HCEC 1CT (cell line): Measurements from ENCODE around the gene ADCY9.
"Not testable (repeated sequence)": the region's sequence is repeated elsewhere in the genome, so short reads cannot be mapped to it uniquely, and the experiment has no call there.

Experiments used
- DNase-seq: peaks from one replicate; pipeline ENCODE4 v3.0.0-alpha.2; 2017

ADCY9 gene

DNA sequence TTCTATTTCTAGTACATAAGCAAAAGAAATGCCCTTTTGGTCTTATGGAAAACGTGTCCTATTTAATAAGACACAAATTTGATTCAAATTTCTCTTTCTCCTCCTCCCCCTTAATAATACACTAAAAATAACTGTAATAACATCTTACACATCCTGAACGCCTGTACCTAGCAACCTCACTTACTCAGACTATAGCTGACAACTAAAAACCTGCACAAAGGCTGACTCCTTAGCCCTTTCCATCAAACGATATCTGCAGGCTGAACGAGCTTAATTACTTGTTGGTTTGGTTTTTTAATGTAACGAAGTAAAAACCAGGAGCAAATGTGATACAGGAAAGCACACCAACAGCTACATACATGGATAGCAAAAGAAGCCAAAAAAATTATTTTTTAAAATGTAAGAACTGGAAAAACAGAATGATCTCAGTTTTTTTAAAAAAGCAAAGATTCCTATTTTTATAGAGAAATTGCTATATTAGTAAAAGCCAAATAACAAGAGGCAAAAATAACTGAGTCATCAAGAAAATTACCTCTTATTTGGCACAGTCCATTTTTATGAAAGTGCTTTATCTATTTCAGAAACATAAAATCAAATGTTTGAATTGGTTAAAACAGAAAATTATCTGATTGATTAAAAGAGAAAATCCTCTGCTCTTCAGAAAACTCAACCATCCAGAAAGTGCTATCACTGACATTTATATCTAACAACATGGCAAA lies 23.5 kb downstream of the ADCY9 start:
- DNase-seq: no peak

DNA sequence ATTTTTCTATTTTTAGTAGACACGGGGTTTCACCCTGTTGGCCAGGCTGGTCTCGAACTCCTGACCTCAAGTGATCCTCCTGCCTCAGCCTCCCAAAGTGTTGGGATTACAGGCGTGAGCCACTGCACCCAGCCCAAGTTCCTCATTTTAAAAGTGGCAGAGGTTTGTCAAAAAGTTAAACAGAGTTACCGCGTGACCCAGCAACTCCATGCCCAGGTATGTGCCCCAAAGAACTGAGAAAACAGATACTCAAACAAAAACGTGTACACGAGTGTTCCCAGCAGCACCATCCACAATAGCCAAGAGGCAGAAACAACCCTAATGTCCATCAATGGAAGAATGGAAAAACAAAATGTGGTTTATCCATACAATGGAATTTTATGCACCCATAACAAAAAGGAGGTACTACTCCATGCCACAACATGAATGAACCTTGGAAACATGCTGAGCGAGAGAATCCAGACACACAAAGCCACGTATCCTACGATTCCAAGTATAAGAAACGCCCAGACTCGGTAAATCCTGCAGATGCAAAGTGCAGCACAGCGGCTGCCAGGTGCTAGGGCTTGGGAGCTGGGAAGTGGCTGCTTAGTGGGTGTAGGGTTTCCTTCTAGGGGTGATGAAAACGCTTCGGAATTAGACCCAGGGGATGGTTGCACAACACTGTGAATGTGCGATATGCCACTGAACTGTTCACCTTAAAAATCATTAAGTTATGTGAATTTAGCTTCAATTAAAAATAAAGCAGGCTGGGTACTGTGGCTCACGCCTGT lies 24.8 kb downstream of the ADCY9 start:
- no peak for DNase-seq

DNA sequence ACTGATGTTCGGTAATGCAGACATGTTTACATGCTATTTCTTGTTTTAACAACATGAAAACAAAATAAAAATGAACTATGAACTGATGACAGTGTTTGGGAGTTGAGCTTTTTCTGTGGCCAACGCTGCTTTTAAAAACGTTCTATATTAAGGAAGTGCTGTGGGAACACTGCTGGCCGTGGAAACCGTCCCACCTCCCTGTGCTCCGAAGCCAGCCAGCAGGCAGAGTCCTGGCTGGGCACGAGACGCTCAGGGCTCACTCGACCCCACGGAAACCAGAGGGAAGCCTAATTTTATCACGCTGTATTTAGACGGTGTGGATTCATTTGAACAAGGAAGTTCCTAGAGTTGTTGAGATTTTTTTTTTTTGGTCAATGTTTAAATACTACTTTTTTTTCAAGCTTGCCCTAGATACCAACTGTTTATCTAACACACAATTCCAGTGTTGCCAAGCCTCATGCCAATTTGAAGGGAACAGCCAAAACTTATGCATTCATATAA lies 25.8 kb downstream of the ADCY9 start:
- no peak for DNase-seq

DNA sequence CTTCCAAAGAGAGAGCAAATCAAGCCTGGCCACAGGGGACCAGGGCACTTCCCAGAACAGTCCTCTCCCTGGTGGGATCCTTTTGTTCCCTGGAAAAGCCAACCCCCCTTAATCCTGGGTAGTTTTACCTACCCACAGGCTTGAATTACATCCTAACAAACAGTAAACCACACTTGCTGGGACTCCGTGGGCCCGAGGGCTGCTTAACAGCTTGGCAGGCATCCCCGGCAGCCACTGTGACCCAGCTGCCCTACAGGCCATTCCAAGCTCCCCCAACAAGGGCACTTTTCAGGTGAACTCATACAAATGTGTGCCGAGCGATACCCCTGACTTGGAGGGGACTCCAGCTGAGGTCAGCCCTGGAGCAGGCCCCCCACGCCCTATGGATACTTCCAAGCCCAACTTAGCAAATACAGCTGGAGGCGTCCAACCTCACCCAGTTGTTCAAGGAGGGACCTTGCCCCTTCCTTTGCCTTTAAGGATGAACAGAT lies 26.4 kb downstream of the ADCY9 start:
- no peak for DNase-seq

DNA sequence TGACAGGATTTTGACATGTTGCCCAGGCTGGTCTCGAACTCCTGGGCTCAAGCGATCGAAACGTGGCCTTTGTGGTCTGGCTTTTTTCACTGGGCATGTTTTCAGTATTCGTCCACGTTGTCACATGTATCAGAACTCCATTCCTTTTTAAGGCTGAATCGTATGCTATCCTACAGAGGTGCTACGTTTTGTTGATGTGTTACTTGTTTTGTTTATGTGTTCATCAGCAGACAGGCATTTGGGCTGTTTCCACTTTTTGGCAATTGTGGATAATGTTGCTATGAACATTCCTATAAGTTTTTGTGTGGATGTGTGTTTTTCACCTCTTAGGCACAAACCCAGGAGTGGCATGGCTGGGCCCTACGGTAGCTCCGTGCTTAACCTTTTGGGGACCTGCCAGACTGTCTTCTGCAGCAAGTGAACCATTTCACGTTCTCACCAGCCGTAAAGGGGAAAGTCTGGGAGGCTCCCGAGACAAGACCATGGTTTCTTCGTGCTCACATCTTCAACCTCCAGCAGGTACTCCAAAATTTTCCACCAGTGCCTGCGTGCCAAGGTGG lies 26.9 kb downstream of the ADCY9 start:
- no peak for DNase-seq

DNA sequence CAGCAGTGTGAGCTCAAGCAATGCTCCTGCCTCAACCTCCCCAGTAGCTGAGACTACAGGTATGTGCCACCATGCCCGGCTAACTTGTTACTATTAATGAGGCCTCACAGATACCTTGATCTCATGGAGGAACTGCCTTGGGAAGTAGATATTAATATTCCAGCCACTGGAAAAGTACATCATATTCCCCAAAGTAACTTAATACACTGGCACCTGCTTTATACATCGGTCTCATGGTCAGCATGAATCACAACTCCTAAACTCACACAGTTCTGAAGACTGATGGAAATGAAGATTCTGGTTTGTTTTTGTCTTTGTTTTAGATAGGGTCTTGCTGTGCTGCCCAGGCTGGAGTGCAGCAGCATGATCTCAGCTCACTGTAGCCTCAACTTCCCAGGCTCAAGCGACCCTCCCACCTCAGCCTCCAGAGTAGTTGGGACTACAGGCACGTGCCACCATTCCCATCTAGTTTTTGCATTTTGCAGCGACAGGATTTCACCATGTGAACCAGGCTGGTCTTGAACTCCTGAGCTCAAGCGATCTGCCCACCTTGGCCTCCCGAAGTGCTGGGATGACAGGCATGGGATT lies 28.2 kb downstream of the ADCY9 start:
- DNase-seq: no peak

DNA sequence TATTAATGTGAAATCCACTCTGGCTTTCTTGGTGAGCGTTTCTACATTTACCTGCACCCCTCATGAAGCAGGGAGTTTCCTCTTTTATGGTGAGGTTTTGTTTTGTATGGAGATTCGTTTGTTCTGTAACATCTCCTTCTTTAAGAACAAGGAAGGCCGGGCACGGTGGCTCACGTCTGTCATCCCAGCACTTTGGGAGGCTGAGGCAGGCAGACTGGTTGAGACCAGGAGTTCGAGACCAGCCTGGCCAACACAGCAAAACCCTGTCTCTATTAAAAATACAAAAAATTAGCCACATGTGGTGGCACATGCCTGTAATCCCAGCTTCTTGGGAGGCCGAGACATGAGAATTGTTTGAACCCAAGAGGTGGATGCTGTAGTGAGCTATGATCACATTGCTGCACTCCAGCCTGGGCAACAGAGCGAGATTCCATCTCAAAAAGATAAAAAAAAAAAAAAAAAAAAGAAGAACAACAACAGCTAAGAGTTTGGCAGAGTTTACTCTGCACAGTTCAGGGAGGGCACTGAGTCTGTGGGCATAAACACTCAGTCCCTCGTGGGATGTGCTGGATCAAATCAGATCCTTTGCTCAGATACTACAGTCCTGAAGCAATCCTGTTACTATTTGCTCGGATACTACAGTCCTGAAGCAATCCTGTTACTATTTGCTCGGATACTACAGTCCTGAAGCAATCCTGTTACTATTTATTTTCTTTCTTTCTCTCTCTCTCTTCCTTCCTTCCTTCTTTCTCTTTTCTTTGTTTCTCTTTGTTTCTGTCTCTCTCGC lies 28.9 kb downstream of the ADCY9 start:
- DNase-seq: no peak

DNA sequence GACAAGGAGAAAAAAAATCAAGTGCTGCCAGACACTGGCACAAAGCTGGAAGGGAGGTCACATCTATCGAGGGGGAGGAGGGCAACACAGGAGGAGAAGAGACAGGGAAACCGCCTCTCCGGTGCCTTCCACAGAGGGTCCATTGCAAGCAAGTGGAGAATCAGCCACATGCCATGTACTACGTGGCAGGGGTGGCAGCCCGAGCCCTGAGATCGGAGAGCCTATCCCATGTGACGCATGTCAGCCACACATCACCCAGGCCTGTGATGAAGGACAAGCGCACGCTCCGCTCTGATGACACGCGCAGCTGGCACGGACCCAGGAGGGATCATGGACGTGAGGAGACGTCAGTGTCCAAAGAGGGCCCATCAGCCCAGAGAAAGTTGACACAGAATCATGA lies 30.1 kb downstream of the ADCY9 start:
- no peak for DNase-seq

DNA sequence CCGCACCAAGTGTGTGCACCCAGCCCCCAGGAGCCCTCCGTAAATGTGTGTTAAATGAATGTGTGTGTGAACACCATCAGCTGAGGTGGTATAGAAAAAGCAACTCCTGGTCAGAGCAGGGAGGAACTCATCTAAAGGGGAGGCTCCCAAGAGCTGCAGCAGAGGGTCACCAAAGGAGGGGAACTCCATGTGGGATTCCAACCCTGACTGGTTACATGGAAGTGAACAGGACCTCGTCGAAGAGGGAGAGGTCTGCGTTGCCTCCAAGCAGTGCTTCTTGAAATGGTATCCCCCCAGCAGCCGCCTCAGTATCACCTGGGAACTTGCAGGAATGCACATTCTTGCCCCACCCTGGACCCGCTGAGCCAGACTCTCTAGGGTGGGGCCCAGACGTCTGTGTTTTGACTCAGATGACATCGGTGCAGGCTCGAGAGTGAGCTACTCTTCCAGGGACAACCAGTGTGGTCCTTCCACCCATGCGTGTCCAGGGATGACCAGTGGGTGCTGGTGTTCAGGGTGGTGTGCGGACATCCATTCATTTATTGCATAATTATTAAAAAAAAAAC lies 30.8 kb downstream of the ADCY9 start:
- no peak for DNase-seq

DNA sequence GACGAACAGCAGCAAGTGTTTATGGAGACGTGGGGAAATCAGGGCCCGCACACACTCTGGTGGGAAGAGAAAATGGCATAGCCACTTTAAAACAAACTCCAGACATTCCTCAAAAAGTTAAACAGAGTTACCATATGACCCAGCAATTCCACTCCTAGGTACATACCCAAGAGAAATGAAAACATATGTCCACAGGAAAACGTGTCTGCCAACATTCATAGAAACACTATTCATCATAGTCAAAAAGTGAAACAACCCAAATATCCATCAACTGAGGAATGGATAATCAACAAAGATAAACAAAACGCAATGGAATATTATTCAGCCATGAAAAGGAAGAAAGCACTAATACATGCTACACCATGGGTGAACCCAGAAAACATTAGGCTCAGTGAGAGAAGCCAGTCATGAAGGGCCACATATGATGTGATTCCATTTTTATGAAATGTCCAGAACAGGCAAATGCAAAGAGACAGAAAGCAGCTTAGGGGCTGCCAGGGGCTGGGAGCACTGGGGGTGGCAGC lies 32.8 kb downstream of the ADCY9 start:
- no peak for DNase-seq

DNA sequence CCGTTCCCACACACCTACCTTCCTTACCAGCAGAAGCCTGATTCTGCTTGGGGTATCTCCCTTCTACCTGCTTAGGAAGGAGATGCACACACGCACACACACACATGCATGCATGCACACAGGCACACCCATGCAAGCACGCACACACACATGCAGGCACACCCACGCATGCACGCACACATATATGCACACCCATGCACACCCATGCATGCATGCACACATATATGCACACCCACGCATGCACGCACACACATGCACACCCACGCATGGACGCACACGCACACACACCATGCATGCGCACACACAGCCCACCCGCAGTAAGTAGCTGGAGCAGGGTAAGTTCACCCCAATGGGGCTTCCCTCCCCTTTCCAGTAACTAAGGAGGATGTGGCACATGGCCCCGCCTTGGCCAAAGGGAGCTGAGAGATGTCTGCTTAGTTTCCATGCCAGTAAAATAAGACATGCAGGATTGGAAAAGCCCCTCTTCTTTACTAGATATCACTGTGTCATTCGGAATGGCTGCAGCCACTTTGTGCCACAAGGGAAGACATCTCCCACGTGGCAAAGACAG lies 33.7 kb downstream of the ADCY9 start:
- no peak for DNase-seq

DNA sequence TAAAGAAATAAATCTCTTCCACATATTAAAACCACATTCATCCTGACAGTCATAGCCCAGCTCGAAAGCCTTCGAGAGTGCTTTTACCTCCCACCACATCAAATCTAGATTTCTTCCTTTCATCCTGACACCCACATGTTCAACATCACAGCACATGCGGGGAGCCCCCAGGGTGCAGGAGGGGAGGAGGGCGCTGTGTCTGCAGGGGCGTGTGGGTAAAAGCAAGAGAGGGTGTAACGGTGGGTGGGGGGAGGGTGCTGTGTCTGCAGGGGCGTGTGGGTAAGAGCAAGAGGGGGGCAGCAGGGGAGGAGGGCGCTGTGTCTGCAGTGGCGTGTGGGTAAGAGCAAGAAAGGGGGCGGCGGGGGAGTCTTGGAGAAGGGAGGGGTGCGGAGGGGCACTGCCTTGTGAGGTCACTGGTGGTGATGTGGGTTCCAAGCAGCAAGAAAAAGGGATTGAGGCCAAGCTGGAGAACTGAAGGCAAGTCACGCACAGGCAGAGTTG lies 34.7 kb downstream of the ADCY9 start:
- DNase-seq: no peak

DNA sequence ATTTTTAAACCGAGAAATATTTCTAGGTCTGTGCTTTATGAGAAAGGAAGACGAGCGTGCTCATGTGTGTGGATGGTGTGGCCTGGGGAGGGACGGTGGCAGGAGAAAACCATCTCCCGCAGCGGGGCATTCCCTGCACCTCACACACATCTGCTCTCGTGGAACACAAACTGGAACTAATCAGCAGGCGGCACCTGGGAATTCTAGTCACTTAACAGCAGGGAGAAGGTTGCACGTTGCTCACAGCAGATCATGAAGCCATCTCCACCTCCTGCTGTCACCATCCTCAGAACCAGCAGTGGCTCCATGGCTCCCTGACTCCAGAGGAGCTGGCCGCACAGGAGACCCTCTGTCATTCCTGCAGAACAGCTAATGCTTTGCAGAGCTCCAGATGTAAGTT lies 35.2 kb downstream of the ADCY9 start:
- DNase-seq: no peak

DNA sequence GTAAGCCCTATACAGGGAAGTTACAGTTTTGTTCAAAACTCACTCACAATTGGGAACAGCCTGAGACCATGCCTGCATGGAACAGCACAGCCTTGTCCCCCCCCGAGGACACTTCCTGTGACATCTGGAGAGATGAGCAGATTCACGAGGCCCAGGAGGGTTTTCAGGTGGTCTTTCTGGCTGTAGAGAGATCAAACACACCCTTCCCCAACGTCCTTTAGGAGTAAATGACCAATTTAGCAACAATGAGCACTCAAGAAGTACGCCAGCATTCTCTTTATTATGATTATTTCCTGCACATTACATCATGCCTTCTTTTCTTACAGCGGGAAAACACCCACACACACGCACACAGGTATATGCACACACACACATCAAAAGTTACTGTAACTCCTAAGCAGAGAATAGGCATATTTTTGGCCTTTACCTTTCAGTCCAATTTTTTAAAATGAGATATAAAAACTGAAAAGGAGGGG lies 39.0 kb downstream of the ADCY9 start:
- DNase-seq: no peak

DNA sequence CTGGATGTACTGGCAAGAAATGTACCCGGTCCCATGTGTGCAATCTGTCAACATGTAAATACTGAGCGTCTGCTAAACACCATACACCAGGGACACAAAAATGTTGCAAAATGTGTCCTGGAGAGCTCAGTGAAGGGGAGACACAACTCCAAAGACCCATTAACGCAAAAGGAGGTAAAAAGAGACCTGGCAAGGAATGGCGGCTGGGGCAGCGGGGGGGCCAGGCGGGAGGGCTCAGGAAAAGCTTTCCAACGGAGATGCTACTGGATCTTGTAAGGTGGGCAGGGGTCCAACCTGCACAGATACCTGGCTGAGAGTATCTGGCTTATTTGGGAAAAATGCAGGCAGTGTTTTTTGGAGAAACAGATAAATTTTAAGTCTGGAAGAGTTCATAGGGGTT lies 40.7 kb downstream of the ADCY9 start:
- no peak for DNase-seq

DNA sequence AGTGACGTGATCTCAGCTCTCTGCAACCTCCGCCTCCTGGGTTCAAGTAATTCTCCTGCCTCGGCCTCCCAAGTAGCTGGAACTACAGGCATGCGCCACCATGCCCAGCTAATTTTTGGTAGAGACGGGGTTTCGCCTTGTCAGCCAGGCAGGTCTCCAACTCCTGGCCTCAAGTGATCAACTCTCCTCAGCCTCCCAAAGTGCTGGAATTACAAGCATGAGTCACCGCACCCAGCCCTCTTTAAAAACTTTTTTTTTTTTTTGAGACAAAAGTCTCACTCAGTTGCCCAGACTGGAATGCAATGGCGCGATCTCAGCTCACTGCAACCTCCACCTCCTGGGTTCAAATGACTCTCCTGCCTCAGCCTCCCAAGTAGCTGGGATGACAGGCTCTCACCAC lies 43.1 kb downstream of the ADCY9 start:
- not testable (repeated sequence) for DNase-seq

DNA sequence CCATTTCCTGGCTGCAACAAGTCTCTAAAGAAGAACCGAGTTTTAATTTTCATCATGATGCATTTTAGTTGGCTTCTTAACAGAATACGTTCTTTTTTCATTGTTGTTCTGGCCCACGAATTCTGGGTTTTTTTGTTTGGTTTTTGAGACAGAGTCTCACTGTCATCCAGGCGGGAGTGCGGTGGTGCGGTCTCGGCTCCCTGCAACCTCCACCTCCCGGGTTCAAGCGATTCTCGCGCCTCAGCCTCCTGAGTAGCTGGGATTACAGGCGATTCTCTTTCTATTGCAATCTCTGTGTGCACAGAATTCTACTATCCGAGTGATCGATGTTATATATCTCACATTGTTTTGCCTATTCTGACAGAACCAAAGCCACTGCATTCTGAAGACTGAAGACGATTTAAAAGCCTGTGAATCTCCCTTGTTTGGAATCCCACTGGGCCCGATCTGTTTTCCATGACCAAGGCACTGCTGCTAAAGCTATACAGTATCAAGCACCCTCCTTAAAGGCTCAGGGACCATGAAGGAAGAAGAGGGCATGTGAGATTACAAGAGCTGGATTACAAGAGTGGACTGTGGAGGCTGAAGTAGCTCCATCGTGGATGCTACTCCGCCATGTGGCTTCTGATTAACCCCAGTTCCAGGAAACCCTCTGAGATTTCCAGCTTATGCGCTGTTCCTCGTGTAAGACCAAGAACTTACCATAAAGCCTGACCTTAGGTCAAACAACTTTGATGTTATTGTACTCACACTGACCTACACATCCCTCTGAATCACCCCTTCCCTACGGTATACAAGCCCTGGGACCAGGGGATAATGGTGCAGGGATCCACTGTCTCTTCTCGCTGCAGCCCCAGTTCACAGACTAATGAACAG lies 44.3 kb downstream of the ADCY9 start:
- no peak for DNase-seq

DNA sequence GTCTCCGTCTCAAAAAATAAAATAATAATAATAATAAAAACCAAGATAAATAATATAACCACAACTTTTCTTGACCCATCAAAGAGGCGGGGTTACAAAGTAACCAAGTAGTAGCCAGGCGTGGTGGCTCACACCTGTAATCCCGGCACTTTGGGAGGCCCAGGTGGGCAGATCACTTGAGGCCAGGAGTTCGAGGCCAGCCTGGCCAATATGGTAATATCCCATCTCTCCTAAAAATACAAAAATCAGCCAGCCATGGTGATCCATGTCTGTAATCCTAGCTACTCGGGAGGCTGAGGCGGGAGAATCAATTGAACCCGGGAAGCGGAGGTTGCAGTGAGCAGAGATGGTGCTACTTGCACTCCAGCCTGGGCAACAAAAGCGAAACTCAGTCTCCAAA lies 45.3 kb downstream of the ADCY9 start:
- DNase-seq: no peak

DNA sequence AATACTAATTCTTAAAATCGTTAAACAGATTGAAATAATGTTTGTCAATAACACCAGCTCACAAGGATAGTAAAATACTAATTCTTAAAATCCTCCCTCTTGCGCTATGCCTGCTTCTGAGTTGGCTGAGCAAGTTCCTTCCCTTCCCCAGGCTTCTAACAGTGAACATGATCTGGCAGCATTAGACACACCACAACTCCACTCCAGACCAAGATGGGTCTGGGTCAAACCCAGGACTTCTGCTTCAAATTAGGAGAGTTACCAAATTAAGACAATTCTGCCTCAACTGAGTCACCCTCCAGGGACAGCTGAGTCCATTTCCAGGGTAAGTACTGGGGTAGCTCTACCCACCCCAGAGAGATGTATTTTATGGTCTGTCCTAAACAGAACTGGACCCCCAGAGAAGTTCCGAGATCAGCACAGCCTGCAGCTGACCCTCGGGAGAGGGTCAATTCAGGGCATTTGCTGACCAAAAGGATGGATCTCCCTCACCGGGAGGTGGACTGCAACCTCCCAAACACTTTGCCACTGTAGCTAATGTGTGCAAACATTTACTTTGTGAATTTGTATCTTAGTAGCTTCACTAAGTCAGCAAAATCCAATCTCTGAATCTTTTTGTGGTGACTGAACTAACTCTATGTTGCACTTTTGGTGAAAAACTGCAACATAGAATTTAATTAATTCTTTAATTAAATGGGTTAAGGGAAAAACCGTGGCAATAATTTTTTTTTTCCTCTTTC lies 48.8 kb downstream of the ADCY9 start:
- no peak for DNase-seq

DNA sequence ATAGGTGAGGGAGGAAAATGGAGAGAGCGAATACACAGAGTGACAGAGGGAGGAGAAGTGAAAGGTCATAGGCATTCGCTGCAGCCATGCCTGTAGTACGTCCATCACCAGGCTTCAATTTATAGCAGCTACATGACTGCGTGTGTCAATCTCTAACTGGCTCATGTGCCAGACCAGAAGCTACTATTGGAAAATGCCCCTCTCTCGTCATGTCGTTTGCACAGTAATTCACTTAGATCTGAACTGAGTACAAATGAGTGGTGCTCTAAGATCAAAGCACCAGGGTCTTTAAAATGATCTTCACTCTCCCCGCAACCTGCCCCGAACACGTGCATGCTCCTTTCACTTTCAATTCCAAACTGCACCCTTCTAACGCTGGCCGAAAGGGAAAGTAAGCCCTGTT lies 51.3 kb downstream of the ADCY9 start:
- no peak for DNase-seq
